HG02759 (cell line): ENCODE data around the gene ARFGAP3.

Experiments
- ATAC-seq: cut with Tn5 transposase; IDR thresholded peaks from one replicate; pipeline ENCODE4 v1.9.1; 2021; ENCODE audit warnings: mild to moderate bottlenecking, moderate library complexity; ENCODE audit not compliant: unreplicated experiment

Gene ARFGAP3, protein sequence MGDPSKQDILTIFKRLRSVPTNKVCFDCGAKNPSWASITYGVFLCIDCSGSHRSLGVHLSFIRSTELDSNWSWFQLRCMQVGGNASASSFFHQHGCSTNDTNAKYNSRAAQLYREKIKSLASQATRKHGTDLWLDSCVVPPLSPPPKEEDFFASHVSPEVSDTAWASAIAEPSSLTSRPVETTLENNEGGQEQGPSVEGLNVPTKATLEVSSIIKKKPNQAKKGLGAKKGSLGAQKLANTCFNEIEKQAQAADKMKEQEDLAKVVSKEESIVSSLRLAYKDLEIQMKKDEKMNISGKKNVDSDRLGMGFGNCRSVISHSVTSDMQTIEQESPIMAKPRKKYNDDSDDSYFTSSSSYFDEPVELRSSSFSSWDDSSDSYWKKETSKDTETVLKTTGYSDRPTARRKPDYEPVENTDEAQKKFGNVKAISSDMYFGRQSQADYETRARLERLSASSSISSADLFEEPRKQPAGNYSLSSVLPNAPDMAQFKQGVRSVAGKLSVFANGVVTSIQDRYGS

DNA sequence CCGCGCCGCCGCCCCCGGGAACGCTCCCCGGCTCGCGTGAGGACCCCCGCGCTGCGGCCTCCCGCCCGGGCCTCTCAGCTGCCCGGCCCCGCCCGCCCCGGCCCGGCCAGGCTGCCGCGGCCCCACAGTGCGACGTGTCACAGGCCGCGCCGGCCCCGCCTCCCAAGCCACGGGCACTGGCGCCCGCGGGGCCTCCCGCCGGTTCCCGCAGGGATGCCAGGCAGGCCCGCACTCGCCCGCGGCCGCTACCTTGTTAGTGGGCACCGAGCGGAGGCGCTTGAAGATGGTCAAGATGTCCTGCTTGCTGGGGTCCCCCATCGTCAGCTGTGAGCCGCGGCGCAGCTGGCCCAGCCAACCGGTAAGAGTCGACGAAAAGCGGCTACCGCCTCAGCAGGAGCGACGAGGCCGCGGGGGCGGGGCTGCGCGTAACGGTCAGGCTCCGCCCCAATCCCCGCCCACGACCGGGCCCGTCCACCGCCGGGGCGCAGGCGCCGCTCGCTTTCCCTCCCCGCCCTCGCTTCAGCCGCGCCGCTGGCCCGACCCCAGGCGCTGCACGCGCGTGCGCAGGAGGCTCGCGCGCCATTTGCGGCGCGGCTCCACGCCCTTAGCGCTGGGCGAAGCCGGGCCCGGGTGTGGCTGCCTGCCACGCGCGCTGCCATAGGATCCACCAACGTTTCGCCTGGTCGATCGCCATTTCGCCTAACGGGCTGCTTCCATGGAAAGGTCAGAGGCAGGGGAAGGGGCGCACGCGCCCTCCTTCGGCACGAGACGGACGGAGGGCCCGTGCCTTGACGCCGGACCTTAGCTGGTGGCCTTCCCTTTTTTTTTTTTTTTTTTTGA is at the start of gene ARFGAP3:
TSS of gene ARFGAP3 (minus strand) at position 409 of the 840 bp plus-strand sequence. CDS start at position 318, 91 bp downstream.
- ATAC-seq: peak; percentile 87

DNA sequence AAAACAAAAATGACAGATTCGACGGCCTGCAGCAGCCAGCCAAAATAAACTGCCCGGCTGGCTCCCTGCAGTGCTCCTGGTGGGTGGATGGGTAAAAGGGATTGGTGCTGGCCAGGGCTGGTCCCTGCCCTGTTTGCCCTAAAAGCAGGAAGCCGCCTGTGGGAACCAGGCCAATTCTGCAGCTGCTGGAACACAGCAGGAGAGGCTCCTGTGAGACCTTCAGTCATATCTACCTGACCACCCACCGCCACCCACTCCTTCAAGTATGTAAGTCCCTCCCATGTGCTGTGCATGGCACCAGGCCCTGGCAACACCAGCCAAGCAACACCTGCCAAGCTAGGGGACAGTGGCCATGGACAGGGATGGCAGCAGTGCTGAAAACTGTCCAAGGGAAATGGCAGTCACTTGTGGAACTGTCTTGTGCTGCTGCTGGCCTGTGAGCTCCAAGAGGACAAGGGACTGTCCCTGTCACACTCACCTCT is 48.7 kb upstream of the ARFGAP3 start:
- no peak for ATAC-seq

DNA sequence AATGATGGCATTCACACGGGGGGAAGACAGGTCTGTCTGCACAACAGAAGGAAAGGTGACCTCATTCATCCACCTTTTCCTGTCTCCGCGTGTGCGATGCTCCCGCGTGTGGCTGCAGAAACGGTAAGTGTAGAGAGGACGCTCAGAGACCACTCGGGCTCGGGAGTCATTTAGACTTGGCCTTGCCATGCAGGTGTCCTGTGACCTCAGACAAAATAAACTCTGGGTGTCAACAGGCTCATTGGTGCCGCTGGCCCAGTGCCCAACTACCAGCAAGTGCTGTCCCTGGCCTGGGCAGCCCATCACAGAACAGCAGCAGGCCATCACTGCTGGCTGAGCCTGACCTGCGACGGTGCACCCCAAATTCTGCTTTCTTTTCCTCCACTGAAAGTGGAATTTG is 48.1 kb upstream of the ARFGAP3 start:
- no peak for ATAC-seq

DNA sequence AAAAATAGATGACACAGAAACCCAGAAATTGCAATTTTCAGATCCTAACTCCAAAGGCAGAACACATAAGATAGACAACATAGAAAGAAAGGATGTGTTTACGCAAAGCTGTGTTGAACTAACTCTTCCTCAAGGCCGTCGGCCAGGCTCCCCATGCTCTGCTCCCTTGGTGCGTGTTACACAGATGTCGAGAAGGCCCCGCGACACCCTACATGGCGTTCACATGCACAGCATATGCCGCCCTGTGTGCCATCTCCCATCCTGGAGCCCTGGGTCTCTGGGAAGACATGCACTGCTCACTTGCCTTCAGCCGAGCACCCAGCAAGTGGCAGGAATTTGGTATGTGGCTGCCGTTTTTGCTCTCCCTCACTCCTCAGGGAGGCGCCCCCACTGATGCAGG is 47.0 kb upstream of the ARFGAP3 start:
- no peak for ATAC-seq

DNA sequence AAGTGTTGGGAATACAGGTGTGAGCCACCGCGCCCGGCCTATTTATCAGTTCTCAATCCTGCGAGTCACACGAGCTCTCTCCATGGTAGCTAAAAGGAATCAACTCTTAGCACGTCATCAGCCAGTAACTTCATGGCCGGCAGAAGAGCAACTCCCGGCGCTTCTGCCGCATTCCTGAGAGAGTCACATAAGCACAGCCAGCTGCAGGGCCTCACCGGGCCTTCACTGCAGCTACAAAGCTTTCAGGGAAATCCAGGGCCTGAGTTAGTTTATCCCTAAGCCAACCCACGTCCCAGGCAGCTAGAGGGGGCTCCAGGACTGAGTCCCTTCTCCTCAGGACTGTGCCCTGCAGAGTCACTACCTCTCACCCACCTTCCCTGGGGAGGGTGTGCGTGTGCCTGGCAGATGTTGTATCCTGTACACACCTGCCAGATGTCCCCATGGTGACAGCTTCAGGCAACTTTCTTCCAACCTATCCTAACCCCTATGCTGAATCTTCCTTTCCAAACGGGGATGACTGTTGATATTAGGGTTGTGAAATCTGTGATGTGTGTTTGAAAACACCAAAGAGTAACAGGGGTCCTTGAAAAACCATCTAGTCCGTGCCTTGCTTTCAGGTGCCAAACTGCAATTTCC is 45.9 kb upstream of the ARFGAP3 start:
- ATAC-seq: no peak

DNA sequence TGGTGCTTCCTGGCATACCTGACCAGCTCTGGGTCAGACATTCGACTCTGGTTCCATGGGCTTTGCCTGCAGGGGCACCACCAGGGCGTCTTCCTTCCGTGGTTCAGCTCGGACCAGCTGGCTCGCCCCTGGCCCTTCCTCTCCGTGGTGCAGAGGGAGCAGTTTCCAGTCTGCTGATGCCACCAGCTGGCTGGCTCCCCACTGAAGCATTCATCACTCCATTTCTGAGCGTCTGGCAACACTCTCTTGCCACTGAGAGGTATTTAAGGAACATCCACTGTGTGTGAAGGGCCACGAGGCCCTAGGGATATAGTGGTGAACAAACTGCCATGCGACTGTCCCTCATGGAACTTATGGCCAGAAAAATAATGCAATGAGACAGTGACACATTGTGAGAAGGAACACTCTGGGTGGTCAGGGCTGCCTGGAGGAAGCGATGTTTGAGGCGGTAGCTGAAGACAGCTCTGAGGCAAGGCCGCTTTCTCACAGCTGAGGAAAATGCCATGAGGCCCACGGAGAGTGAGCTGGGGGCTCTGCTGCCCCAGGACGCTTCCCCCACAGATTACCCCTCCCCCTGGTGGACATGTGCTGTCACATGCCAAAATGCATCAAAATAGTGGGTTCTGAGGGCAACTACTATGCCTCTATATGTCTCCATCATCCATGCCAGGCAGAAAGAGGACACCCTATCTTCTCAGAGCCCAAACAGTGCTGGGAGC is 44.9 kb upstream of the ARFGAP3 start:
- ATAC-seq: no peak

DNA sequence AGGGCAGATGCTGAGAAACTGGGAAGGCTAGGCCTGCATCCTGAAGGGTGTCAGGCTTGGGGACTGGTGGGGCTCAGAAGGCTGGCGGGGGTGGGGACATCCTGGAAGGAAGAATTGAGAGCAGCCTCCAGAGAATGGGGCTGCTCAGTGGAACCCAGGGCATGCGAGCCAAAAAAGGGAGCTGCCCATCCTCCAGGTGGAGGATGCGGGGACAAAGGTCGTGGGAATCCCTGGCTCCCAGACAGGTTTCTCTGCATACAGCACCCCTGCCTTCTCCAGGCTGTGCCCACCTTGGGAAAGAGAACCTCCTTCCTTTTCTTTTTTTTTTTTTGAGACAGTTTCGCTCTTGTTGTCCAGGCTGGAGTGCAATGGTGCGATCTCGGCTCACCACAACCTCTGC is 40.9 kb upstream of the ARFGAP3 start:
- ATAC-seq: no peak

DNA sequence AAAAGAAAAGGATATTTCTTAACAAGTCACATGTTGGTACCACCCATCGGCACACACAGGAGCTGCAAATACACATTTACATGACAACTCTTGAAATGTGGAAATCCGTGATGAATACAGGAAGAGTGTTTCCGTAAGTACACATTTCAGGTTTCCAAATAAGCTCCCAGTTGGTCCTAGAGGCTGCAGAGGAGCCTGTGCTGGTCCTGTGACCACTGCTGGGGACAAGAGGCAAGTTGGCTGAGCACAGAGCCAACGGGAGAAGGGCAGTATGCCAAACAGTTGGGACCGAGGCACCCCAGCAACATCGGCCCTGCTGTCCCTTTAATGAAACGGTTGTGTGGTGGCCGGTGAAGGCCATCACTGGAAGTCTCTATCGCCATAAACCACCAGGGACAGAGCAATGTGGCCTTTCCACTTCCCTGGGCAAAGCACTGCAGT is 38.5 kb upstream of the ARFGAP3 start:
- no peak for ATAC-seq

DNA sequence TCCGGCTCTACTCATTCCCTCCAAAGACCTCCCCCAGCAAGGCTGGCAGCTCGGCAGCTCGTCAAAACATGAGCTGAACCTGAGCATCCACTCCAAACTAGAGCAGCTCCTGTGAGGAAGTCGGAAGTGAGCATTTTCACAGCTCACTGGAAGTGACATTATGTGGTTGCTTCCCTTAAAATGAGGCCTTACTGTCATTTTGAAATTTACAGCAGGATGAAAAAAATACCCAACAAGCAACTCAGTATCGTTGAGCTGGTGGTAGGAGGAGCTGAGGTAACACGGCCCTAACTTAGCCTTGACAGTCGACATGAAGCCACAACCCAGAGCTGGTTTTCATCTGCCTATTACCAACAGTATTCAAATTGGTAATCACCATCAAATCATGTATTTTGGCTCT is 38.0 kb upstream of the ARFGAP3 start:
- no peak for ATAC-seq

DNA sequence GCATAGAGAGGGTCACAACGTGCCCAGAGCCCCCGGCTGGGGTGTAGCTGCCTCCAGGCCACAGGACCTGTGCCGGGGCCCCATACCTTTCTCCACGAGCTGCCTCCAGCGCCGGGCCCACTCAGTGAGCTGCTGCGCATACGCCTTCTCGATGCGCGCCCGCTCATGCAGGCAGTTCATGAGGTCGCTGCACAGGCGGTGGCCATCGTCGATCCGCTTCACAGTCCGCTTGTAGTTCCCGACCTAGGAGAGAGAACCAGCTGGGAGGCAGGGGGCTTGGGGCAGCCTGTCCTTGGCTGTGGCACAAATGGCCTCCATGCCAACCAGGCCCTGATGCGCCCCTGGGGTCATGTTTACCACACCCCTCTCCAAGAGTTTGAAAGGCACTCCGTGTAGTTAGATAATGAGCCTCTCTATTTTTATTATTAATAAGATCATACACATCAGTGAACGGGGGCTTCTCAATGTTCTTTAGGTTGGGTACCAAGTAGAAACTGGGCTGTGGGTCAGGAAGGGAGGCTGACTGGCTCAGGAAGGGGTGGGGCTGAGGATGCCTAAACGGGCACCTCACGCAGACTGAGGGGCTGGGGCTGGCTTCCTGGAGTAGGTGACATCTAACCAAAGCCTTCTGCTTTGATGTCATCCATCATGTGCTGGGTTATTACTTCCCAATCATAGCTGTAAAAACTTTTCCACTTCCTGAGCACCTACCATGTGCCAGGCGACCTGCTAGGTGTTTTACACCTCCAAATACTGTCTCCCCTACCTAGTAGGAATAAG is 36.5 kb upstream of the ARFGAP3 start:
- ATAC-seq: no peak

DNA sequence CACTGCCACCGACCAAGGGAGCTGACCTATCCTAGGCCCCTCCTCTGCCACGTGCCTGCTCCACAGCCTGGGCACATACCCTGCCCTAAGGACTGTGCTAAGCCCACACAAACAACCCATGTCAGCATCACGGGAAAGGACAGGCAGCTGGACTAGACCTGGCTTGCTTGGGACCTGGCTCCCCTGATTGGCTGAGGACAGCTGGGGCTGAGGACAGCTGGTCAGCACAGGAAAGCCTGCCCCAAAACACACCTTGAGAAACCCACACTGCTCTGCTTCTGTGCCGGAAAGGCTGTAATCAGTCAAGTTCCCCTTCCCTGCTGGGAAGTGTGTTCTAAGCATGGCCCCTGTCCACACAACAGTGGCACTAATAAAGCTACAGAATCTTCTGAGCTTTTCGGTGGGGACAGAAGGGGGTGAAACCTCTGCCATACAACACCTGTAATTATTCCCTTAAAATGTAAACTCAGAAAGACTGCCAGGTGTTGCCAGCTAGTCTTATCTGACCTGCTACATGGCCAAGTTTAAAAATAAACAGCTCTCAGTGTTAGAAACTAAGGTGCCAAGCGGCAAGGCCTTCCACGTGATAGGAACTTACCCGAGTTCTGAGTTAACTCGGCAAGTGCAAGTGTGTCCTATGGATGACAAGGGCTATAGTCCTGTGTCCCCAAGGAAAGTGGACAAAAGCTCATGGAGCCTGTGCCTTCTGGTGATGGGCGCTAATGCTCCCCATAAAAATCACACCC is 35.7 kb upstream of the ARFGAP3 start:
- no peak for ATAC-seq

DNA sequence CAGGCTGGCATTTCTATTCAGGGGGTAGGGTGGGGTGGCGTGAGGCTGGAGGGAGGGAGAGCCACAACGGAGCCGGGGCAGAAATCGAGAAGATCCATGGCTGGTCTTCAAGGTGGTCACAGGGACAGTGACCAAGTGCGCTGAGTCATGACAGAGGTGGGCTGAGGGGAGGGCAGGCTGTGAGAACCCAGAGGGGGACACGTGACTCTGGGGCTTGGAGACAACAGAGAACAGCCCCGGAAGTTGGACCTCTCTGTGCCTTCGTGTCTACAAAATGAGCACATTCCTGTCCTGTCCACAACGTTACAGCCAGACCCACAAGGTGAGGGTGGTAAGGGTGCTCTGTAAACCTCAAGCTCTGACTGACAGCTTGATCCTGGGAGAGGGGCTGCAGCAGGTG is 35.1 kb upstream of the ARFGAP3 start:
- ATAC-seq: no peak

DNA sequence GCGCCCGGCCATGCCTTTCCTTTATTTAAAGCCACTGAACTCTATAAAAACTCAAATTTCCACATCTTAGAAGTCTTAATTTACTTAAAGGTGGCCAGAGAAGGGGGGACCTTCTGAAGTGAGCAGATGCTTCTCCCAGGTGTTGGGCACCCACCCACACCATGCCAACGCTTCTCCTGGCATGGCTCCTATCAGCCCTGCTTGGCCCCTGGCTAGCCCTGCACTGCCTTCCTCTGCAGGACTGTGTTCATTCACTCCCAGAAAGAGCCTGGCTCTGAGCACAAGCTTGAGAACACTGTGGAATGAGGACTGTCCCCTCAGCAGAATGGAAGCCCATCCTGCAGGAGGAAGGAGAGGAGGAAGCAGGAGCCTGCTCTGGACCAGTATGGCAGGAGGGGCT is 34.6 kb upstream of the ARFGAP3 start:
- no peak for ATAC-seq

DNA sequence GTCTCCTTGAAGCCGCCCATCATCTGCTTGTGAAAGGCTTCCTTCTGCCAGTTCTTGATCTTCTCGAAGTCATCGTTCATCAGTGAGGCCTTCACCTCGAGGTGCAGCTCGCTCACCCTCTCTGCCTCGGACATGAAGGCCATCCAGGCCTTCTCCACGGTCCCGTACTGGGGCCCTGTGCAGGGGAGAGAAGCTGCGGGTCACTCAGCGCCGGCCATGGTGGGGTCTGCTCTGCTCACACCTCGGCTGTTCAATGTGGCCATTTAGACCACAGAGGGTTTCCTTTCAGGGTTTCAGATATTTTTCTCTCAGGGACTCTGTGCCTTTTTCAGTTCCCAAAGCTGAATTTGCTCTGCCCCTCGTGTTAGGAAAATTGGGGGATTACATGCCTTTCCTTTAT is 33.9 kb upstream of the ARFGAP3 start:
- no peak for ATAC-seq

DNA sequence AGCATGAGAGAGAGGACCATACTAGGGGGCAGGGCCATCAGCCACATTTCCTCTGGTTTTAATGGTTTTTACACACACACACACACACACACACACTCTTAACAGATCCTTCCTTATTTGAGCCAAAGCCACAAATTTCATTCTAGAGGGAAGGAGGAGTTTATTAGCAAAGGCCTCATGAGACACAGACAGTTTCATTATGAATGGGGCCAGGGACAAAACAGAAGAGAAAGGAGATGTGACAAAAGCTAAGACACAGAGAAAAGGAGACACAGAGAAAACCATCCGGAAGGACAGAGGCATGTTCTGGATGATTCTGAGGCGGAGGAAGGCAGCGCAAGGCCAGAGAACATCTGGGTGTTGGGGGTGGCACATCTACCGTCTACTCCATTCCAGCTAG is 32.2 kb upstream of the ARFGAP3 start:
- peak; percentile 58 for ATAC-seq

DNA sequence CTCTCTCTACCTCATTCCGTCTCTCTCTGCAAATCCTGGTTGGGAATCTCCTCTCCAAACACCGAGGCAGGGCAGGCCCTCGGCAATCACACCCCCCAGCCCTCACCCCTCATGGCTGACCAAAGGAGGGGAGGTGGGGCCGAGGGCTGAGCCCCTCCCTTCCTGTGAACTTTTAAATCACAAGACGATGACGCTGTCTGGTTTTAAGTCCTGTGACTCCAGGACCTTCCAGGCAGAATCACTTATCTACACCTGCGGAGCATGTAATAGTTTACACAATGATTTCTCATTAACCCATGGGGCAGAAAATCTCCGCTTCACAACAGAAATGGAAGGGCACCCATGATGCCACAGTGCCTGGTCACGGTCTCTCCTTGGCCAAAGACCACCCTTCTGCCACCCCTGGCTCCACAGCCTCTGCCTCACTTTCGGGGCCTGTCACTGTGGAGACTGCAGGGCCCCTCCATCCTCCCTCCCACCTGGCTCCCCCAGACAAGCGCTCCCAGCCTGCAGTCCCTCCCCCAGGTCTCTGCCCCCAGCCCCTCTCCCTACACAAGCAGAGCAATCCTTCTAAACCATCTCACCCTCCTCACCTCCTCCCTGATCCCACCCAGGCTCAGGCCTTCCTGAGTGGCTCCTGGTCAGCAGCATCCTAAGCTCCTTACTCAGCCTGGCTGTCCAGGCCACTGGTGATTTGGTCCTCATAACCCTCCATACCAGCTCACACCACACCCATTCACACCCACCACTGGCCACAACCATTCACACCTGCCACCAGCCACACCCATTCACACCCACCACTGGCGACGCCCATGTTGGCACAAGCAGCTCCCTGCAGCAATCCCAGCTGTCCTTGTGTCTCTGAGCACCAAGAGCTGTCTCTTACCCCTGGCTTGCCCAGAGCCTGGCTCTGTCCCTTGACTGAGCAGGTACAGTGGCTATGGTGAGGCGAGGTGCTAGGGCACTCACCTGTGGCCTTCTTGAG is 30.7 kb upstream of the ARFGAP3 start:
- no peak for ATAC-seq

DNA sequence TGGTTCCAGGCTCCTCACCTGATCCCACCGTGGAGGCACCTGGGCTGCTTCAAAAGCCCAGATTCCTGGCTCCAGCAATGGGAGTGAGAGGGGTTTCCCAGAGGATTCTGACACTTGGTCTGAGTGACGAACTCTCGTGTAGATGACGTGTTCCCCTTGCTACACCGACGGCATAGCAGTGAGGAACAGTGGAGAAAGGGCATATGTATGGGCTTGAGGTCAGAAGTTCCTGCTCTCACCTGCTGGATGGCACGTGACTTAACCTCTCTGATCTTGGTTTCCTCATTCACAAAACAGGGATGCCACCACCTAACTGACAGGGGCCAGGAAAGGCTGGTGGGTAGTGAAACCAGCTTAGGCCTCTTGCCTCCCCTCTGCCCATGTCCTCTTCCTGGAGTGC is 30.0 kb upstream of the ARFGAP3 start:
- no peak for ATAC-seq

DNA sequence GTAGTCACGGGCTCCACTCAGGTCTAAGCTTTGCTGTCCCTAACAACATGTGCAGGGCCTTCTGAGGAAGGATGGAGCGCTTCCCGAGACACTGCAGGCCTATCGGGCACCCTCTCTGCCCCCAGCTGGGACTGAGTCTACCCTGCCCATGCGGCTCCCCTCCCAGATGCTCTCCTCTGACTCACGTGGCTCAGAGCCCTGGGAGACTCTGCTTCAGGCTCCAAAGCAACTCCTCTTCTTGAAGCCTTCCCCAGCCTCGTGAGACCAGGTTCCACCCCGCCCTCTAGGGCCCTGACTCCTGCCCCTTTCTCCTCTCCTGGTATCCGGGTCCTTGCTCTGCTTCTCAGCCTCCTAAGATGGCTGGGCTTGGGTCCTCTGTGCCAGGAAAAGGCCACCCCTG is 28.4 kb upstream of the ARFGAP3 start:
- no peak for ATAC-seq
